IPS-20b (cell line): ENCODE data around the gene NFIA.
A peak's percentile ranks its signal among the peaks of the same experiment; 100 is the strongest.
"Not testable (repeated sequence)": the region's sequence is repeated elsewhere in the genome, so short reads cannot be mapped to it uniquely, and the experiment has no call there.

Experiments
- H3K27ac ChIP-seq: one replicate; pipeline ENCODE4 v1.5.1; 2013; ENCODE audit warnings: low read length
- H3K27me3 ChIP-seq: 2 replicates; pipeline ENCODE4 v1.6.1; 2013; ENCODE audit warnings: mild to moderate bottlenecking, low read length, inconsistent platforms; ENCODE audit not compliant: insufficient read depth
- H3K36me3 ChIP-seq: 2 replicates; pipeline ENCODE4 v1.6.1; 2013; ENCODE audit warnings: low read depth, mild to moderate bottlenecking, inconsistent platforms, low read length, moderate library complexity; ENCODE audit not compliant: insufficient read depth
- H3K4me1 ChIP-seq: 2 replicates; pipeline ENCODE4 v1.6.1; 2013; ENCODE audit warnings: mild to moderate bottlenecking, control low read depth, inconsistent platforms, low read length, moderate library complexity; ENCODE audit not compliant: insufficient read depth
- H3K4me3 ChIP-seq: 2 replicates; pipeline ENCODE4 v1.5.1; 2013; ENCODE audit warnings: mild to moderate bottlenecking, low read length, inconsistent platforms
- H3K9ac ChIP-seq: 2 replicates; pipeline ENCODE4 v1.6.1; 2013; ENCODE audit warnings: low read depth, mild to moderate bottlenecking, inconsistent platforms, low read length, moderate library complexity
- H3K9me3 ChIP-seq: 2 replicates; pipeline ENCODE4 v1.6.1; 2013; ENCODE audit warnings: mild to moderate bottlenecking, low read depth, low read length, inconsistent platforms; ENCODE audit not compliant: insufficient read depth

Gene NFIA

GRCh38 chr1:61067446-61068019 is 14.8 kb upstream of the NFIA start:
- Histone ChIP-seq H3K36me3 (no peaks in the 10 kb centered on the region), H3K27ac (no peak overlapping the region), H3K4me3 (no peak overlapping the region), H3K9ac (no peak overlapping the region), H3K9me3 (no peaks in the 10 kb centered on the region), H3K4me1 (no peaks in the 10 kb centered on the region; the same call in 1 of the 2 replicates), H3K27me3 (peaks cover 28% of the 10 kb centered on the region)

DNA sequence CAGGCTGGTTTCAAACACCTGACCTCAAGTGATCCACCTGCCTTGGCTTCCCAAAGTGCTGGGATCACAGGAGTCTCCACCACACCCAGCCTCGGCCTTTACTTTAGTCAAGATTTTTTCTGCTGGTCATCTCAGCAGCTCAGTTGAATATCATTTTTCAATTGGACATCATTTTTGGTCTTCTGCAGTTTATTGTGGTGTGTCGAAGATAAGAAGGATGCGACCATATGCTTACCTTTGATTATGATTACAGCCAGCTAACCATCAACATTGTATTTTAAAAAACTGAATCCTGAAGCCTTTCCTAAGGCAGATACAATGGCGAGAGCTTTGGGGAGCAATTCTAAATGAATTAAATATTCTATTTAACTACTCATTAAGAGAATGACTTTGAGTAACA is 12.3 kb upstream of the NFIA start:
- Histone ChIP-seq H3K27ac (no peak overlapping the region), H3K9me3 (no peaks in the 10 kb centered on the region), H3K9ac (no peak overlapping the region), H3K4me1 (no peaks in the 10 kb centered on the region; the same call in 1 of the 2 replicates), H3K36me3 (no peaks in the 10 kb centered on the region), H3K27me3 (peaks cover 28% of the 10 kb centered on the region), H3K4me3 (no peak overlapping the region)

GRCh38 chr1:61071205-61072130 is 10.9 kb upstream of the NFIA start:
- Histone ChIP-seq H3K4me1 (peaks cover 3% of the 10 kb centered on the region; the same call in 1 of the 2 replicates), H3K27me3 (peaks cover 42% of the 10 kb centered on the region), H3K27ac (no peak overlapping the region), H3K4me3 (no peak overlapping the region), H3K36me3 (no peaks in the 10 kb centered on the region), H3K9ac (no peak overlapping the region), H3K9me3 (no peaks in the 10 kb centered on the region)

- H3K27ac ChIP-seq = no peak overlapping the region
- H3K4me3 ChIP-seq = no peak overlapping the region
- H3K9ac ChIP-seq = no peak overlapping the region
- no peaks in the 10 kb centered on the region for H3K9me3 ChIP-seq
- peaks cover 11% of the 10 kb centered on the region; the same call in 1 of the 2 replicates for H3K4me1 ChIP-seq
- no peaks in the 10 kb centered on the region for H3K36me3 ChIP-seq
- peaks cover 58% of the 10 kb centered on the region for H3K27me3 ChIP-seq
Measured at GRCh38 chr1:61073871-61074270, 8.5 kb upstream of the NFIA start.

DNA sequence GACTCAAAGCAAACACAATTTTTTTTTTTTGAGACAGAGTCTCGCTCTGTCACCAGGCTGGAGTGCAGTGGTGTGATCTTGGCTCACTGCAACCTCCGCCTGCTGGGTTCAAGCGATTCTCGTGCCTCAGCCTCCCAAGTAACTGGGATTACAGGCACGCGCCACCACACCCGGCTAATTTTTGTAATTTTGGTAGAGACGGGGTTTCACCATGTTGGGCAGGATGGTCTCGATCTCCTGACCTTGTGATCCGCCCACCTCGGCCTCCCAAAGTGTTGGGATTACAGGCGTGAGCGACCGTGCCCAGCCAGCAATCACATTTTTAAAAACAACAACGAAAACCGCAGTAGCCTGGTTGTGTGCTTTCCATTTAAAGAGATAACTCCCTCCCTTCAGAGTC is 6.5 kb upstream of the NFIA start:
- not testable (repeated sequence) for H3K9ac ChIP-seq, H3K4me3 ChIP-seq, H3K36me3 ChIP-seq, H3K9me3 ChIP-seq, H3K27ac ChIP-seq
- peaks cover 23% of the 10 kb centered on the region for H3K4me1 ChIP-seq
- peaks cover 62% of the 10 kb centered on the region for H3K27me3 ChIP-seq

DNA sequence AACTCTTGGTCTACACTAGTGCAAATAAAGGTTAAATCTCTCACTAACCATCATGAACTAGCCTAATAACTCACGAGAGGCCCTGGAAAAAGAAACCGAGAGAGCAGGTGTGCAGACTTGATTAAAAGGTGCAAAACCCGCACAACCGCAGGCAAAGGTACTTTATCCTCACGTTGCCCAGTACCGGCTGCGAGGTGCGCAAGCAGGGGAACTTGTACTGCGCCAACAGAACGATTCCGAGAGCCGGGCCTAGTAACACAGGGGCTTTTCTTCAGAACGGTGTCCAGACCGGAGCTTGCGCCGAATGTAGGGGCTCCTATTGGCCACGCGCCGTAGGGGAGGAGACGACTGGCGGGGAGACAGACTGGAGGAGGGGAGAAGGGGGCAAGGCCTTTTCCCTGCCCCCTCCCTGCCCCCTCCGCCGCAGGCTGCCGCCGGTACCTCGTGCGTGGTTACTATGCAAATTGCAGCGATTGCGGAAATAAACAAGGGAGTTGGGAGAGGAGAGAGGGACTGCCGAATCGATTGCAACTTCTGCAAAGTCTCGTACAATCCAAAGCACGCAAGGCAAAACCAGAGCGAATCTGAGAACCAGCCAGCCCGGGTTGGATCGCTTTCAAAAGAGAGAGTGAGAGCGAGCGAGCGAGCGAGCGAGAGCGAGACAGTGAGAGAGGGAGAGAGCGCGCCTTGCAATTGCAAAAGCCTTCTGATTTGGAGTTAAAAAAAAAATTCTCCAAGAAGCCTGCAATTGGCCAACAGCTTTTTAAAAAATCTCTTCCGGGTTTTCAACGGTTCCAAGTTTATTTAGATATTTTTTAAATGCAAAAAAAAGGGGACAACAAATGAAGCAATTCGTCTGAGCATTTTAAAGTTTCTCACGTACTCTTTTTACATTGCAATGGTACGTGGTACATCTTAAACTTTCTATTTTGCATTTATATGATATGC is 5.4 kb upstream of the NFIA start:
- Histone ChIP-seq H3K9ac (peak overlapping the region; percentile 53; the same call in 1 of the 2 replicates), H3K36me3 (no peaks in the 10 kb centered on the region), H3K4me3 (peak overlapping the region; percentile 83), H3K9me3 (no peaks in the 10 kb centered on the region), H3K27me3 (peaks cover 65% of the 10 kb centered on the region), H3K27ac (no peak overlapping the region), H3K4me1 (peaks cover 32% of the 10 kb centered on the region)

DNA sequence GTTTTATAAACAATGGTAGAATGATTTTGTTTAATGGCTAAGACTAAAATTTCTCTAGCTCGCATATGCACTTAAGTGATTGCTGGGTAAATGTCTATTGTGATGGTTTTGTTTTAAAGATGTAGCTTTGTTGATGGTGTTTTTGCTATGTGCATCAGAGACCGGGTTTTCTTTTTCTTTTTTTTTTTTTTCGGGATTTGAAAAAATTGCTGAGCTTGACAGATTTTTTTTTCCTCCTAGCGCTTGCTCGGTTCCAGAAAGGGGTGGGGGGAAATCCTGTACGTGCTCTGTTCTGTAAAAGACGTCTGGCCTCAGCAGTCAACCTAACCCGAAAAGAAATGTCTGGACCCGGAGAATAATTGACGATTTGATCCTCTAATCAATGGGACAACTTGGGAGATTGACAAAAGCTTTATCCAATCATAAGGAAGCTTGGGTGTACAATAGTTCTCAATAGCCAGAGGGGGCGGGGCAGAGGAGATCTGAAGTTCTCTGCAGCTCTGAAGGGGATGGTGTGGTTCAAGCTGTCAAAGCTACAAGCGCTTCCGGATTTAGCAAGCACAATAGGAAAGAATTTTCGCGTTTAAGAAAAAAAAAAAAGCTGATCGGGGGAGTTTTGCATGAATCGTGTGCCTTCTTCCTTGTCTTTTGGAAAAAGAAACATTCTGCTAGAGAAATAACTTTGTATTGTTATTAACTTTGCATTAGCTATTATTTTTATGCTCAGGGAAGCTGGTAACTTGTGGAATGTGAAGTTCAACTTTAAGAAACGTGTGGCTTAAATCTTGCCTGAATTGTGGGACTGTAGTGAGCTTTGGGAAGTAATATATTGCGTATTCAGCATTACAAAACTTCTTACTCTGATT is 4.5 kb upstream of the NFIA start:
- Histone ChIP-seq H3K9me3 (no peaks in the 10 kb centered on the region), H3K27me3 (peaks cover 67% of the 10 kb centered on the region), H3K4me1 (peaks cover 32% of the 10 kb centered on the region), H3K9ac (peak overlapping the region; percentile 53; the same call in 1 of the 2 replicates), H3K27ac (no peak overlapping the region), H3K36me3 (no peaks in the 10 kb centered on the region), H3K4me3 (peak overlapping the region; percentile 83)

DNA sequence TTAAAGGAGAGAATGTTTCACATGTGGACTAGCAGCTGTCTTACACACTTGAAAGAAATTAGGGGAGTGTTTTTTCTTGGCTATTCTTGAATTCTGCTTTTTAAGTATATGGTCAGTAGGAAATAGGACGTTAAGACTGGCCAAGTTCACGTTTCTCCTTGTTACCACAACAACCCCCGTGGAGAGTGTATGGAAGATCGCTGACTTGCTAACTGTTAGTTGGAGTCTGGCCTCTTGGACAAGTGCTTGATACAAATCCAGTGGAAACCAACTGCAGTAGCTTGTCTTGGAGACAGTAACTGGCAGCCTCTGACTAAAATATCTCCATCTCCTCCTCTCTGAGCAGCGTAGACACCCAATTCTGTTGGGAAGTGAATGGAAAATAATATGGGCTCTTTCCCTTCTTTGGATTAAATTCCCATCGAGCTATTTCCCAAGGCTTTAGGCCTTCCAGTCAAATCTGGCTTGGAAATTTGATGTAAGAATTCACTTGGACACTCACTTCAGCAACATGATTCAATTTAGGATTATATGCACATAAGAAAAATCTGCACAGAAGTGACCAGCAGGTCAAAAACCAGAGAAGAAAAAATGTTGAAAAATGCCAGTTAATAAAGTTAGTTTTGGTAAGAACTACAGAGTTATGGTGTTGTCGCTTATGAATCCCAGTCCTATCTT is 3.6 kb upstream of the NFIA start:
- peaks cover 32% of the 10 kb centered on the region for H3K4me1 ChIP-seq
- no peak overlapping the region for H3K27ac ChIP-seq
- H3K9me3 ChIP-seq = no peaks in the 10 kb centered on the region
- no peak overlapping the region for H3K9ac ChIP-seq
- peak overlapping the region; percentile 83; the same call in 1 of the 2 replicates for H3K4me3 ChIP-seq
- peaks cover 76% of the 10 kb centered on the region for H3K27me3 ChIP-seq
- H3K36me3 ChIP-seq = no peaks in the 10 kb centered on the region

DNA sequence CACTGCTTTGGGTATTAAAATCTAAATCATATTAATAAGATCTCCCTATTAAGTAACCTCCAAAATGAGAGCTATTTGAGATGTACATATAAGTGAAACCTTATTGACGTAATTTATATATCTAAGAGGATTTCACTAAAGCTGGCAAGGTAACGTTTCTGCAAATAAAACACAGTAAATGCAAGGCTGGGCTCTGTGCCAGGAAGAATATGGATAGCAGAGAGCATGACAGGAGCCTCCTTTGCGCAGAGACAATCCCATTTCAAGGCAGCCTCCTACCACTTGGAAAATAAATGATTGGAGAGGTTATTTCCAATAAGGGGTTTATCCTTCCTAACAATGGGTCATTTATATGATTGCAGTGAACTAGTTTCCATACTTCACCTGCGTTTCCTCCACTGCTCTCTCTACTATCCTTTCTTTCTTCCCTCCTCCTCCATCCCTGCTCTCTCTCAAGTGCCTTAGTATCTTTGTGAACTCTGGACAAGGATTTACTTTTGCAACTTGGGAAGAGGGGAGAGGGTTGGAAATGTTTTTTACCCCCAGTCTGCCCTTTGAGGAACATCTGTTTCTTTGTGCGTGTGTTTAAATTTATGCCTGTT is 3.0 kb upstream of the NFIA start:
- Histone ChIP-seq H3K4me1 (peaks cover 32% of the 10 kb centered on the region), H3K9me3 (no peaks in the 10 kb centered on the region), H3K27ac (no peak overlapping the region), H3K4me3 (peak overlapping the region; percentile 58; the same call in 1 of the 2 replicates), H3K27me3 (peaks cover 82% of the 10 kb centered on the region), H3K36me3 (no peaks in the 10 kb centered on the region), H3K9ac (no peak overlapping the region)

DNA sequence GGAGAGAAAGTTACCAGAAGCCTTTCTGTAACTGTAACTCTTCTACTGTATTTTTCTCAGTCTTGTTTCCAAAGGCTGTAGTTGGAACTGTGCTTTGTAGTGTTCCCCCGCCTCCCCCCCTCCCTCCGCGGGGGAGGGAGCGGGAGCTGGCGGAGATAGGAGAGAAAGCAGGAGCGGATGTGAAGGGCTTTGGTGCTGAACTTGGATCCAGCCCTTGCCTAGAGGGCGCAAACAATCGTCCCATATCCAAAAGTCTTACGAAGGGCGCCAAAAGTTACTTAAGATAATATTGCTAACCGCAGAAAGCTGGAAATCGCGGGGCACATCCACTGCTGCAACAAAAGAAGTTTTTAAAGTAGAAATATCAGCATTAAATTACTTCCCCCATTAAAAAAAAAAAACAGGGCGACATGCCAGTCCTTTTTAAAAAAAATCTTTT is 2.4 kb upstream of the NFIA start:
- Histone ChIP-seq H3K36me3 (no peaks in the 10 kb centered on the region), H3K4me1 (peaks cover 32% of the 10 kb centered on the region), H3K27ac (no peak overlapping the region), H3K9me3 (no peaks in the 10 kb centered on the region), H3K9ac (no peak overlapping the region), H3K27me3 (peaks cover 87% of the 10 kb centered on the region), H3K4me3 (peak overlapping the region; percentile 58)
